ENCODE measurements around the gene MROH7. TPM values are rescaled to one million over a fixed set of nuclear protein-coding genes. Genes with fewer than 3 reads are reported as not detected.

Gene MROH7
- total and polyA plus RNA-seq, 4 donors: 0.21 to 3.4 (median 1.9) TPM

GRCh38 chr1:54748094-54748835, 106.7 kb downstream of the MROH7 start:
- Histone ChIP-seq H3K9ac (ENCODE audit: insufficient read depth in 1 of 2, low read length in 2 of 2) (no peak overlapping the region), H3K27ac (ENCODE audit: low read depth in 1 of 2, low read length in 1 of 2) (no peak overlapping the region), H3K4me3 (no peak overlapping the region), H3K27me3 (ENCODE audit: control insufficient read depth in 3 of 3, insufficient read depth in 3 of 3, low read length in 2 of 3) (no peaks in the 10 kb centered on the region), H3K9me3 (ENCODE audit: control insufficient read depth in 4 of 4, insufficient read depth in 3 of 4, low read length in 3 of 4) (no peaks in the 10 kb centered on the region), H3K36me3 (ENCODE audit: control insufficient read depth in 4 of 4, insufficient read depth in 4 of 4, low read length in 4 of 4) (peaks cover 0 to 10% (median 4%) of the 10 kb centered on the region in 4 donors), H3K4me1 (ENCODE audit: control insufficient read depth in 5 of 5, insufficient read depth in 5 of 5, low read length in 5 of 5) (peaks cover 0 to 3% (median 0%) of the 10 kb centered on the region in 5 donors)
- no peak for TF ChIP-seq CTCF (IDR thresholded peaks at IDR 0.05; ENCODE audit: control extremely low read depth, extremely low read depth)
- DNase-seq (no peak), ATAC-seq (ENCODE audit: insufficient read depth, low FRiP score) (no peak)
- 90% methylated on average over 14 of the region's 14 CpGs for WGBS, 2 donors

GRCh38 chr1:54750596-54750995, 109.0 kb downstream of the MROH7 start:
- TF ChIP-seq CTCF (IDR thresholded peaks at IDR 0.05; ENCODE audit: control extremely low read depth, extremely low read depth): no peak
- peaks cover 0 to 3% (median 0%) of the 10 kb centered on the region in 5 donors for H3K4me1 ChIP-seq (ENCODE audit: control insufficient read depth in 5 of 5, insufficient read depth in 5 of 5, low read length in 5 of 5)
- ATAC-seq (ENCODE audit: insufficient read depth, low FRiP score): no peak
- H3K9ac ChIP-seq (ENCODE audit: insufficient read depth in 1 of 2, low read length in 2 of 2): no peak overlapping the region
- no peak overlapping the region for H3K27ac ChIP-seq (ENCODE audit: low read depth in 1 of 2, low read length in 1 of 2)
- H3K27me3 ChIP-seq (ENCODE audit: control insufficient read depth in 3 of 3, insufficient read depth in 3 of 3, low read length in 2 of 3): no peaks in the 10 kb centered on the region
- H3K9me3 ChIP-seq (ENCODE audit: control insufficient read depth in 4 of 4, insufficient read depth in 3 of 4, low read length in 3 of 4): no peaks in the 10 kb centered on the region
- WGBS, 2 donors: 68 to 87% methylated on average over 6 of the region's 6 CpGs
- DNase-seq: no peak
- H3K36me3 ChIP-seq (ENCODE audit: control insufficient read depth in 4 of 4, insufficient read depth in 4 of 4, low read length in 4 of 4): peaks cover 0 to under 1% (median 0%) of the 10 kb centered on the region in 4 donors
- H3K4me3 ChIP-seq: no peak overlapping the region

GRCh38 chr1:54751426-54751825, 109.8 kb downstream of the MROH7 start:
- Histone ChIP-seq H3K9ac (ENCODE audit: insufficient read depth in 1 of 2, low read length in 2 of 2) (no peak overlapping the region), H3K27ac (ENCODE audit: low read depth in 1 of 2, low read length in 1 of 2) (no peak overlapping the region), H3K4me1 (ENCODE audit: control insufficient read depth in 5 of 5, insufficient read depth in 5 of 5, low read length in 5 of 5) (peaks cover 0 to 3% (median 0%) of the 10 kb centered on the region in 5 donors), H3K27me3 (ENCODE audit: control insufficient read depth in 3 of 3, insufficient read depth in 3 of 3, low read length in 2 of 3) (no peaks in the 10 kb centered on the region), H3K4me3 (no peak overlapping the region), H3K9me3 (ENCODE audit: control insufficient read depth in 4 of 4, insufficient read depth in 3 of 4, low read length in 3 of 4) (no peaks in the 10 kb centered on the region), H3K36me3 (ENCODE audit: control insufficient read depth in 4 of 4, insufficient read depth in 4 of 4, low read length in 4 of 4) (no peaks in the 10 kb centered on the region)
- ATAC-seq (ENCODE audit: insufficient read depth, low FRiP score) (no peak), DNase-seq (no peak)
- 73 to 79% methylated on average over 4 of the region's 4 CpGs for WGBS, 2 donors
- no peak for TF ChIP-seq CTCF (IDR thresholded peaks at IDR 0.05; ENCODE audit: control extremely low read depth, extremely low read depth)
